Trophoblast cell (in vitro differentiated cells and primary cell): ENCODE measurements around the gene GFPT1.

ENCODE experiments used
- DNase-seq, 2 donors: peaks; one replicate each; pipeline ENCODE4 v3.0.0-alpha.2; 2016
- H2AFZ ChIP-seq: 2 replicates; pipeline ENCODE4 v1.6.1; 2013; ENCODE audit warnings: low read length, moderate library complexity, mild to moderate bottlenecking; ENCODE audit not compliant: insufficient read depth, poor library complexity
- H2AK5ac ChIP-seq: 2 replicates; pipeline ENCODE4 v1.6.1; 2013; ENCODE audit warnings: mild to moderate bottlenecking, low read length
- H2BK120ac ChIP-seq: 2 replicates; pipeline ENCODE4 v1.6.1; 2013; ENCODE audit warnings: low read length, mild to moderate bottlenecking, moderate library complexity; ENCODE audit not compliant: insufficient read depth, poor library complexity
- H2BK12ac ChIP-seq: 2 replicates; pipeline ENCODE4 v1.6.1; 2013; ENCODE audit warnings: mild to moderate bottlenecking, low read length, moderate library complexity
- H2BK5ac ChIP-seq: 2 replicates; pipeline ENCODE4 v1.6.1; 2013; ENCODE audit warnings: low read length, low read depth, moderate library complexity, mild to moderate bottlenecking; ENCODE audit not compliant: poor library complexity
- H3K14ac ChIP-seq: 2 replicates; pipeline ENCODE4 v1.6.1; 2013; ENCODE audit warnings: mild to moderate bottlenecking, low read length
- H3K18ac ChIP-seq: 2 replicates; pipeline ENCODE4 v1.6.1; 2013; ENCODE audit warnings: mild to moderate bottlenecking, low read length
- H3K23ac ChIP-seq: 2 replicates; pipeline ENCODE4 v1.6.1; 2013; ENCODE audit warnings: low read length
- H3K27ac ChIP-seq: 2 replicates; pipeline ENCODE4 v1.5.1; 2013; ENCODE audit warnings: low read depth, mild to moderate bottlenecking, inconsistent platforms, low read length, moderate library complexity
- H3K27me3 ChIP-seq: 2 replicates; pipeline ENCODE4 v1.6.1; 2013; ENCODE audit warnings: inconsistent platforms, mild to moderate bottlenecking, low read length, moderate library complexity; ENCODE audit not compliant: insufficient read depth
- H3K36me3 ChIP-seq, 2 experiments: 1 replicate in 1 of 2; 2 replicates in 1 of 2; pipeline ENCODE4 v1.6.1; 2013; ENCODE audit warnings: low read length in 2 of 2, mild to moderate bottlenecking in 2 of 2, moderate library complexity in 1 of 2; ENCODE audit not compliant: insufficient read depth in 2 of 2, control insufficient read depth in 1 of 2
- H3K4ac ChIP-seq: 2 replicates; pipeline ENCODE4 v1.6.1; 2013; ENCODE audit warnings: low read depth, mild to moderate bottlenecking, low read length, moderate library complexity
- H3K4me1 ChIP-seq, 2 experiments: 1 replicate in 1 of 2; 2 replicates in 1 of 2; pipeline ENCODE4 v1.6.1; 2013; ENCODE audit warnings: low read length in 2 of 2, mild to moderate bottlenecking in 2 of 2, moderate library complexity in 1 of 2; ENCODE audit not compliant: insufficient read depth in 2 of 2, control insufficient read depth in 1 of 2
- H3K4me2 ChIP-seq: 2 replicates; pipeline ENCODE4 v1.6.1; 2013; ENCODE audit warnings: inconsistent platforms, mild to moderate bottlenecking, low read length, moderate library complexity
- H3K4me3 ChIP-seq: 2 replicates; pipeline ENCODE4 v1.5.1; 2013; ENCODE audit warnings: mild to moderate bottlenecking, low read depth, low read length, inconsistent platforms
- H3K79me1 ChIP-seq: one replicate; pipeline ENCODE4 v1.6.1; 2013; ENCODE audit warnings: low read length
- H3K79me2 ChIP-seq: 2 replicates; pipeline ENCODE4 v1.6.1; 2013; ENCODE audit warnings: low read length, mild to moderate bottlenecking; ENCODE audit not compliant: control insufficient read depth, insufficient read depth, poor library complexity
- H3K9ac ChIP-seq: 2 replicates; pipeline ENCODE4 v1.6.1; 2013; ENCODE audit warnings: mild to moderate bottlenecking, low read length
- H3K9me3 ChIP-seq: 2 replicates; pipeline ENCODE4 v1.6.1; 2013; ENCODE audit warnings: low read depth, mild to moderate bottlenecking, control low read depth, inconsistent platforms, low read length; ENCODE audit not compliant: insufficient read depth
- H4K12ac ChIP-seq: 2 replicates; pipeline ENCODE4 v1.6.1; 2013; ENCODE audit warnings: low read depth, mild to moderate bottlenecking, low read length, moderate library complexity
- H4K8ac ChIP-seq: 2 replicates; pipeline ENCODE4 v1.6.1; 2013; ENCODE audit warnings: low read depth, mild to moderate bottlenecking, low read length, moderate library complexity
- H4K91ac ChIP-seq: one replicate; pipeline ENCODE4 v1.6.1; 2013; ENCODE audit warnings: low read depth, mild to moderate bottlenecking, low read length, moderate library complexity
- WGBS: extraction: QIAGEN DNeasy Blood & Tissue Kit; methylation state at CpG from one replicate; pipeline ENCODE4 v1.1.7; 2013; ENCODE audit warnings: missing lambda C conversion rate; ENCODE audit not compliant: insufficient read length, insufficient coverage; ENCODE audit errors: extremely low coverage; 5-methylcytosine and 5-hydroxymethylcytosine counted together

The GFPT1 gene

DNA sequence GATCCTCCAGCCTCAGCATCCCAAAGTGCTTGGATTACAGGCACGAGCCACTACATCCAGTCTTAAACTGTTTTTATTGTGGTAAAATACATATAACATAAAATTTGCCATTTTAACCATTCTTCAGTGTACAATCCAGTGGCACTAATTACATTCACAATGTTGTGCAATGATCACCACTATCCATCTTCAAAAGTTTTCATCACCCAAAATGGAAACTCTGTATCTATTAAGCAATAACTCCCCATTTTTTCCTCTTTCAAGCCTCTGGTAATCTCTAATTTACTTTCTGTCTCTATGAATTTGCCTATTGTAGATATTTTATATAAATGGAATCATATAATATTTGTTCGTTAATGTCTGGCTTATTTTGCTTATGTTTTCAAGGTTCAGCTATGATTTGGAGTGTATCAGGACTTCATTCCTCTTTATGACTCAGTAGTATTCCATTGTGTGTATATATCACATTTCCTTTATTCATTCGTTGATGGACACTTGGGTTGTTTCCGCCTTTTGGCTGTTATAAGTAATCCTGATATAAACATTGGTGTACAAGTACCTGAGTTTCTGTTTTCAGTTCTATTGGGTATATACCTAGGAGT, 71.8 kb downstream of the GFPT1 start:
- Histone ChIP-seq H3K36me3 (peaks cover 3 to 6% of the 10 kb centered on the region in 2 experiments), H2AFZ (no peak overlapping the region), H3K18ac (no peak overlapping the region), H3K27me3 (no peaks in the 10 kb centered on the region), H2BK12ac (no peak overlapping the region), H3K14ac (no peak overlapping the region), H3K9ac (no peak overlapping the region), H3K4me1 (peaks cover 0 to 2% of the 10 kb centered on the region in 2 experiments), H3K4me2 (no peak overlapping the region), H2BK120ac (no peak overlapping the region), H3K9me3 (peaks cover 2% of the 10 kb centered on the region), H3K79me1 (no peaks in the 10 kb centered on the region), H3K23ac (no peak overlapping the region), H4K12ac (no peak overlapping the region), H3K27ac (no peak overlapping the region), H3K4me3 (no peak overlapping the region), H3K4ac (no peak overlapping the region), H4K8ac (no peak overlapping the region), H2BK5ac (no peak overlapping the region), H3K79me2 (no peaks in the 10 kb centered on the region), H4K91ac (no peak overlapping the region), H2AK5ac (no peak overlapping the region)
- no CpG with 5 or more reads among the region's 4 CpGs for WGBS
- DNase-seq: no peak

DNA sequence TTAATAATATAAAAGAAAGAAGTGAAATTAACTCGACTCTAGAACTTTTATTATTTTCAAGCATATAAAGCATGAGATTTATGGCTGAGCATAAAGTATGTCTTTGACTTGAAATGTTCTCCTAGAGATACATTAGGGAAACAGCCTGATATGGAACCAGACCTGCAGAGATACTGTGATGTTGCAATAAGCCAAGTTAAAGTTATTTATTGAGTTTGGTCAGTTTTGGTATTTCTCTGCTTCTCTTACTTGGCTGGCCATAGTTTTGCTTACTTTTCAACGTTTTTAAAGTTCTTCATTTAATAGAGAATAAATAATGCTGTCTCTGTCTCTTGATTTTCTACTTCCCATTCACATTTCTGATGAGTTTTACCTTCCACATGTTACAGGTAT, 76.0 kb downstream of the GFPT1 start:
- Histone ChIP-seq H3K9ac (no peak overlapping the region), H4K8ac (no peak overlapping the region), H2BK120ac (no peak overlapping the region), H3K23ac (no peak overlapping the region), H3K27me3 (no peaks in the 10 kb centered on the region), H3K27ac (no peak overlapping the region), H3K18ac (no peak overlapping the region), H3K79me1 (peaks cover 5% of the 10 kb centered on the region), H3K79me2 (peaks cover 2% of the 10 kb centered on the region), H3K4me2 (no peak overlapping the region), H2BK5ac (no peak overlapping the region), H3K14ac (no peak overlapping the region), H3K4ac (no peak overlapping the region), H4K91ac (no peak overlapping the region), H2AFZ (no peak overlapping the region), H3K36me3 (peaks cover 2 to 5% of the 10 kb centered on the region in 2 experiments), H3K4me3 (no peak overlapping the region), H3K9me3 (peaks cover 4% of the 10 kb centered on the region), H4K12ac (no peak overlapping the region), H2BK12ac (no peak overlapping the region), H2AK5ac (no peak overlapping the region), H3K4me1 (peaks cover 3 to 17% of the 10 kb centered on the region in 2 experiments)
- no CpG with 5 or more reads among the region's 2 CpGs for WGBS
- DNase-seq: no peak

DNA sequence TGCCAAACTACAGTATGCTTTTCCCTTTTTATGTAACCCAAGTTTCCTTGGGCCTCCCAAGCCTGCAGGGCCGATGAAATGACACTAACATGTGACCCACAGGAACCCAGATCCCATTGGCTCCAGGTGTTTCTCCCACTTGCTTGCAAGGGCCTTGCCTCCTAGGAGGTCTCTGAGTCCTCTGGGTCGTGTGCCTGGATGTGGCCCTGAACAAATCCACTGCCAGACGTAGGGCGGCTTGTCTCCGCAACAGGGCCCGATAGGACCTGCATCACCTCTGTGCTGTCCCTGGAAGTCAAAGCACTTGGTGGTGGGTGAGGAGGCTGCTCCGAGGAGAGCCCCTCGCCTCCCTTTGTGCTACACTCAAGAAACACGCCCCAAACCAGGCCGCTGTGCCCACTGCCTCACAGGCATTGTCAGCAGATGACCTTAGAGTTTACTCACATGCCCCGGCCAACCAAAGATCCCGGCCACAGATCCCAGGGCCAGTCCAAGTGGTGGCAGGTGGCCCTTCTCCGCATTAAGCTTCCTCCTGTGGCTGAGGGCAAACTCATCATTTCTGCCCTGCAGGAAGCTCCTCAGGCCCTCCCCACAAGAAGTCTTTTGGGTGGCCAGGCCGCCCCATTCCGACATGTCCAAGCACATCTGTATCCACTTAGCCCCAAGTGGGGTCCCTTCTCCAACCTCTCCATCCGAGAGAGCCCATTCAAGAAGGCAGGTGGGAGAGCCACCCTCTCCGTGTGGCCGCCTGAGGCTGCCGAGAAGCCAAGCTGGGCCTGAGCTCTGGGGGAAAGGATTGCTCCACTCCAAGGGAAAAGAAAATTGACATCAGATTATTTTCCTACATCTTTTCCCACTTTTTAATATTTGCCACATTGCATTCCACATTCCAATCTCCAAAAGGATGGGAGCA, 76.7 kb downstream of the GFPT1 start:
- H3K4me1 ChIP-seq: peaks cover 3 to 17% of the 10 kb centered on the region in 2 experiments
- no peak overlapping the region for H3K4me2 ChIP-seq
- no peak overlapping the region for H3K4me3 ChIP-seq
- H2AFZ ChIP-seq: no peak overlapping the region
- H2BK5ac ChIP-seq: no peak overlapping the region
- H3K79me2 ChIP-seq: peaks cover 2% of the 10 kb centered on the region
- no peak overlapping the region for H2AK5ac ChIP-seq
- H3K27me3 ChIP-seq: no peaks in the 10 kb centered on the region
- H2BK120ac ChIP-seq: no peak overlapping the region
- no peak for DNase-seq
- H3K79me1 ChIP-seq: peaks cover 5% of the 10 kb centered on the region
- H3K9ac ChIP-seq: no peak overlapping the region
- H4K8ac ChIP-seq: no peak overlapping the region
- H3K27ac ChIP-seq: no peak overlapping the region
- peak overlapping the region; percentile 65 for H4K12ac ChIP-seq
- H3K14ac ChIP-seq: no peak overlapping the region
- no peak overlapping the region for H2BK12ac ChIP-seq
- H4K91ac ChIP-seq: no peak overlapping the region
- H3K36me3 ChIP-seq: peaks cover 2 to 5% of the 10 kb centered on the region in 2 experiments
- H3K23ac ChIP-seq: no peak overlapping the region
- no CpG with 5 or more reads among the region's 19 CpGs for WGBS
- peaks cover 4% of the 10 kb centered on the region for H3K9me3 ChIP-seq
- no peak overlapping the region for H3K18ac ChIP-seq
- H3K4ac ChIP-seq: no peak overlapping the region

DNA sequence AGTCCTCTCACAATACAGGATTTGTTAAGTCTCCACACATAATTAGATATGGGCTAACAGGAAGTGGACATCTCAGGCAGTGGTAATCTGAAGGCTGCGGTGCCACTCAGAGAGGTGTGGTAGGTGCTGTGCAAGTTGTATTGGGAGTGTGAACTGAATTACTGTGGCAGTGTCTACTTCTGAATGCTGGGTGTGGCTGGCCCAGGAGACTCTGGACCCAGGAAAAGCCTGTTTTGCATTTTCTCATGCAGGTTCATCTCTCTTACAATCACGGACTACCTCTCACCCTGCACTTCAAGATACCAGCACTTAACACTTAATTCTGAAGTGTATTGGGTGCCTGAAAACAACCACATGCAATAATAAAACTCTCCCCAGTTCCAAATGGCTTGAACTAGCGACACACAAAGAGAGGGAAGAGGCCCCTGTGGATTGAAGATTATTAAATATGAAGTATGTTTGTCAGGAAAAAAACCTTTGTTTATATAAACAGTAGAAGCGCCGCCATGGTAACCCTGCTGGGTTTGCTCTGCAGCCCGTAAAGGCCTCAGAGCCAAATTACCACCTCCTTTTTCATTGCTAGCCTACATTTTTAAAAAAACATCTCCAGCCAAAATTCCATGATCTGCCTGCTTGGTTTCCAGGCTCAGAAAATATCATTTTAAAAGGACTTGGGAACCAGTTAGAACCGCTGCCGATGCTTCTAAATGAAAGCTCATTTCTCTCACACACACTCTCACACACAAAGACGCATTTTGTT, 77.5 kb downstream of the GFPT1 start:
- Histone ChIP-seq H3K9me3 (peaks cover 4% of the 10 kb centered on the region), H2AFZ (no peak overlapping the region), H2BK5ac (no peak overlapping the region), H2AK5ac (no peak overlapping the region), H4K91ac (no peak overlapping the region), H3K4me1 (peaks cover 3 to 17% of the 10 kb centered on the region in 2 experiments), H3K79me2 (peaks cover 2% of the 10 kb centered on the region), H4K8ac (no peak overlapping the region), H3K4ac (no peak overlapping the region), H2BK120ac (no peak overlapping the region), H3K14ac (no peak overlapping the region), H3K36me3 (peaks cover 2 to 5% of the 10 kb centered on the region in 2 experiments), H3K79me1 (peaks cover 5% of the 10 kb centered on the region), H4K12ac (no peak overlapping the region), H2BK12ac (no peak overlapping the region), H3K4me3 (no peak overlapping the region), H3K23ac (no peak overlapping the region), H3K18ac (no peak overlapping the region), H3K9ac (no peak overlapping the region), H3K27me3 (no peaks in the 10 kb centered on the region), H3K27ac (no peak overlapping the region), H3K4me2 (no peak overlapping the region)
- DNase-seq: peak; percentile 41 to 75
- no CpG with 5 or more reads among the region's 9 CpGs for WGBS
